NB4 (cell line): ENCODE measurements around the gene FPR1.

Experiments used
- DNase-seq: peaks from one replicate; pipeline ENCODE4 v3.0.0; 2010; ENCODE audit warnings: low read depth
- H3K4me3 ChIP-seq: one replicate; pipeline ENCODE4 v1.5.1; 2011; ENCODE audit warnings: mild to moderate bottlenecking, low read depth, low read length, moderate library complexity
- MYC ChIP-seq: IDR thresholded peaks from 2 replicates; pipeline ENCODE4 v1.6.1; 2011; ENCODE audit warnings: low read depth, low read length
- POLR2A ChIP-seq: IDR thresholded peaks from 2 replicates; pipeline ENCODE4 v1.6.1; 2011; ENCODE audit warnings: mild to moderate bottlenecking; ENCODE audit not compliant: insufficient read length; ENCODE audit errors: extremely low read depth
- TF ChIP-seq, protein P1 (sequence below): IDR thresholded peaks from 2 replicates; pipeline ENCODE4 v1.6.1; 2011; ENCODE audit warnings: low read depth, low read length
- TF ChIP-seq, protein P2 (sequence below): IDR thresholded peaks from one replicate; pipeline ENCODE4 v1.5.1; 2012; ENCODE audit warnings: low read depth, low read length

The FPR1 gene

GRCh38 chr19:51798062-51798461 lies 46.4 kb upstream of the FPR1 start:
- no peak for DNase-seq
- TF ChIP-seq MYC = no peak
- TF ChIP-seq, protein P1, sequence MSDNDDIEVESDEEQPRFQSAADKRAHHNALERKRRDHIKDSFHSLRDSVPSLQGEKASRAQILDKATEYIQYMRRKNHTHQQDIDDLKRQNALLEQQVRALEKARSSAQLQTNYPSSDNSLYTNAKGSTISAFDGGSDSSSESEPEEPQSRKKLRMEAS = no peak
- TF ChIP-seq POLR2A = no peak
- TF ChIP-seq, protein P2, sequence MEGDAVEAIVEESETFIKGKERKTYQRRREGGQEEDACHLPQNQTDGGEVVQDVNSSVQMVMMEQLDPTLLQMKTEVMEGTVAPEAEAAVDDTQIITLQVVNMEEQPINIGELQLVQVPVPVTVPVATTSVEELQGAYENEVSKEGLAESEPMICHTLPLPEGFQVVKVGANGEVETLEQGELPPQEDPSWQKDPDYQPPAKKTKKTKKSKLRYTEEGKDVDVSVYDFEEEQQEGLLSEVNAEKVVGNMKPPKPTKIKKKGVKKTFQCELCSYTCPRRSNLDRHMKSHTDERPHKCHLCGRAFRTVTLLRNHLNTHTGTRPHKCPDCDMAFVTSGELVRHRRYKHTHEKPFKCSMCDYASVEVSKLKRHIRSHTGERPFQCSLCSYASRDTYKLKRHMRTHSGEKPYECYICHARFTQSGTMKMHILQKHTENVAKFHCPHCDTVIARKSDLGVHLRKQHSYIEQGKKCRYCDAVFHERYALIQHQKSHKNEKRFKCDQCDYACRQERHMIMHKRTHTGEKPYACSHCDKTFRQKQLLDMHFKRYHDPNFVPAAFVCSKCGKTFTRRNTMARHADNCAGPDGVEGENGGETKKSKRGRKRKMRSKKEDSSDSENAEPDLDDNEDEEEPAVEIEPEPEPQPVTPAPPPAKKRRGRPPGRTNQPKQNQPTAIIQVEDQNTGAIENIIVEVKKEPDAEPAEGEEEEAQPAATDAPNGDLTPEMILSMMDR = no peak
- no peak overlapping the region for H3K4me3 ChIP-seq

DNA sequence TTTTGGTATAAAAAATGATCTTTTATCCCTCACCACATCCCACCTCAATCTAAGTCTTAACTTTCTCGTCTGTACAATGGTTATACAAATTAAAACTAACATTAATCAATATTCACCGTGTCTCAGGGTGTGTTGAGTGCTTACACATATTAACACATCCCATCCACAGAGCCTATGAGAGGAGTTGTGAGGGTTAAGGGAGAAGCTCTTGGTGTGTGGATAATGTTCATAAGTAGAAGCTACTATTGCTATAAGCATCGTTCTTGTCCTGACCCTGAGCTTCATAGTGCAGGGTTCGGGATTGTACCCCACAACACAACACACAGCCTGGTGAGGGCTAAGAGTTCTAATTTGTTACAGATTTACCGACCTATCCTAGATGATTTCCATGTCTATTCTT lies 45.8 kb upstream of the FPR1 start:
- no peak overlapping the region for H3K4me3 ChIP-seq
- no peak for DNase-seq
- TF ChIP-seq, protein P2 = no peak
- TF ChIP-seq, protein P1 = no peak
- TF ChIP-seq MYC (no peak), POLR2A (no peak)

DNA sequence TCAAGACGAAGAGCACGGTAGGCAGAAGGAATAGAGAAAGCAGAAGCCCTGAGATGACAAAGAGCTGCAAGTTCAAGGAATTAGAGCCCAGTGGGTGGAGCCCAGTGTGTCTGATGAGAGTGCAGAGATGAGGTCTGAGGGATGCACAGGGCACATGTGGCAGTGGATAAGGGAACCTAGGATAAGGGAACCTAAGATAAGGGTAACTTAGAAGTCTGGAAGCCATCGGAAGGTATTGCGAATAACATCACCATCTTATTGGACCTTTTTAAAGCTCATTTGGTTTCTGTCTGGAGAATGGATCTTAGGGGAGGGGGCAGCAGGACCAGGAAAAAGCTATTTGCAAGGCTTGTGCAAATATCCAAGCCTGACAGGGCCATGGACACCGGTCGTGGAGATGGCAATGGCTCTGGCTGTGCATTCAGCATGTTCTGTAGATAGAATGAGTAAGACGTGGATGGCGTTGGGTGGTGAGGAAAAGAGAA lies 44.6 kb upstream of the FPR1 start:
- no peak for DNase-seq
- no peak for TF ChIP-seq POLR2A
- no peak overlapping the region for H3K4me3 ChIP-seq

DNA sequence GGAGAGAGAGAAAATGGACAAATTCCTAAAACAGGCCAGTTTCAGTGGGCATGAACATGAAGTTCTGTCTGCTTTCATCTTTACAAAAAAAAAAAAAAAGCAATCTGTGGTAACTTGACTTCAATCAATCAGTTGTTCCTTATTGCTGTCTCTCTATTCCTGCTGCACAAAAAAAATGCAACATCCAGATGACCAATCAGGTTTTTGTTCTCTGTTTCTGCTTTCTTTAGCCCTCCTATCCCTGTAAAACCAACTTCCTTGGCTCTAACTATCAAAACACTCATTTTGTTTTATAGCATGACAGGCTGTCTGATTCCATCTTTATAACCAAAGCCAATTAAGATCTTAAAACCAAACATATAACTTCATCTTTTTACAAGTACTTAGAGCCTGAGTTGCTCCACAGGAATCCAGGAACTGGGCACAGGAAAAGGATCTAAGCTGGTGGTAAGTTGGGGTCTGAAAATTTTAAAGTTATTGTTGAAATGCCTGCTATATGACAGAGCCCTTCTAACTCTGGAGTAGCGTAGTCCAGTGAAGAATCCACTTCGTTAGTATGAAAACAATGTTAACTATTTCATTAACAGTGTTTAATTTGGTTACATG lies 43.3 kb upstream of the FPR1 start, which contains the start of gene FPR3:
Gene FPR3 (plus strand): TSS at position 273 of the 606 bp plus-strand sequence. CDS start 28,592 bp downstream, outside the sequence.
- DNase-seq = no peak
- TF ChIP-seq, protein P1 = no peak
- TF ChIP-seq, protein P2 = no peak
- TF ChIP-seq POLR2A = no peak
- no peak for TF ChIP-seq MYC
- no peak within 1 kb of the TSS for H3K4me3 ChIP-seq

- TF ChIP-seq, protein P2 = no peak
- no peak for TF ChIP-seq POLR2A
- TF ChIP-seq MYC = no peak
- TF ChIP-seq, protein P1 = no peak
- no peak overlapping the region for H3K4me3 ChIP-seq
- no peak for DNase-seq
Measured at GRCh38 chr19:51793994-51794393, 42.3 kb upstream of the FPR1 start.

- no peak overlapping the region for H3K4me3 ChIP-seq
- DNase-seq = no peak
- no peak for TF ChIP-seq MYC
- TF ChIP-seq, protein P2 = no peak
- TF ChIP-seq, protein P1 = no peak
- no peak for TF ChIP-seq POLR2A
Measured at GRCh38 chr19:51792932-51793331, 41.3 kb upstream of the FPR1 start.
